Nephron progenitor cell (in vitro differentiated cells): ENCODE results near the gene DMGDH.
A peak's percentile ranks its signal among the peaks of the same experiment; 100 is the strongest.

Source experiments
- DNase-seq: peaks from one replicate; pipeline ENCODE4 v3.0.0; 2021
- H3K27ac Mint-ChIP-seq: 2 replicates; pipeline ENCODE4 v1.8.0; 2021; ENCODE audit warnings: mild to moderate bottlenecking, moderate library complexity, mixed read lengths
- H3K27me3 Mint-ChIP-seq: 2 replicates; pipeline ENCODE4 v1.8.0; 2021; ENCODE audit warnings: mild to moderate bottlenecking, low read depth, mixed read lengths; ENCODE audit not compliant: poor library complexity
- H3K36me3 Mint-ChIP-seq: 2 replicates; pipeline ENCODE4 v1.8.0; 2021; ENCODE audit warnings: low read depth, mixed read lengths
- H3K4me1 Mint-ChIP-seq: 2 replicates; pipeline ENCODE4 v1.8.0; 2021; ENCODE audit warnings: mixed read lengths
- H3K4me3 Mint-ChIP-seq: 2 replicates; pipeline ENCODE4 v1.8.0; 2021; ENCODE audit warnings: mild to moderate bottlenecking, moderate library complexity, mixed read lengths
- H3K9me3 Mint-ChIP-seq: 2 replicates; pipeline ENCODE4 v1.8.0; 2021; ENCODE audit warnings: mild to moderate bottlenecking, moderate library complexity, mixed read lengths
- TF ChIP-seq, protein P1 (sequence below): fragments of 200-600 bp; sonication (generic); IDR thresholded peaks from 2 replicates; pipeline ENCODE4 v1.5.0; 2021; ENCODE audit warnings: antibody characterized with exemption

The DMGDH gene

GRCh38 chr5:79020861-79021561 is 48.5 kb downstream of the DMGDH start:
- Mint-ChIP-seq H3K27me3 (peaks cover 44% of the 10 kb centered on the region), H3K27ac (no peak overlapping the region), H3K36me3 (no peaks in the 10 kb centered on the region), H3K4me3 (peak overlapping the region; percentile 8), H3K4me1 (peaks cover 16% of the 10 kb centered on the region), H3K9me3 (no peaks in the 10 kb centered on the region)
- peak; percentile 63 for DNase-seq
- TF ChIP-seq, protein P1, sequence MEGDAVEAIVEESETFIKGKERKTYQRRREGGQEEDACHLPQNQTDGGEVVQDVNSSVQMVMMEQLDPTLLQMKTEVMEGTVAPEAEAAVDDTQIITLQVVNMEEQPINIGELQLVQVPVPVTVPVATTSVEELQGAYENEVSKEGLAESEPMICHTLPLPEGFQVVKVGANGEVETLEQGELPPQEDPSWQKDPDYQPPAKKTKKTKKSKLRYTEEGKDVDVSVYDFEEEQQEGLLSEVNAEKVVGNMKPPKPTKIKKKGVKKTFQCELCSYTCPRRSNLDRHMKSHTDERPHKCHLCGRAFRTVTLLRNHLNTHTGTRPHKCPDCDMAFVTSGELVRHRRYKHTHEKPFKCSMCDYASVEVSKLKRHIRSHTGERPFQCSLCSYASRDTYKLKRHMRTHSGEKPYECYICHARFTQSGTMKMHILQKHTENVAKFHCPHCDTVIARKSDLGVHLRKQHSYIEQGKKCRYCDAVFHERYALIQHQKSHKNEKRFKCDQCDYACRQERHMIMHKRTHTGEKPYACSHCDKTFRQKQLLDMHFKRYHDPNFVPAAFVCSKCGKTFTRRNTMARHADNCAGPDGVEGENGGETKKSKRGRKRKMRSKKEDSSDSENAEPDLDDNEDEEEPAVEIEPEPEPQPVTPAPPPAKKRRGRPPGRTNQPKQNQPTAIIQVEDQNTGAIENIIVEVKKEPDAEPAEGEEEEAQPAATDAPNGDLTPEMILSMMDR: peak; percentile 81

- no peak for DNase-seq
- H3K4me1 Mint-ChIP-seq: no peaks in the 10 kb centered on the region
- H3K36me3 Mint-ChIP-seq: no peaks in the 10 kb centered on the region
- no peak overlapping the region for H3K27ac Mint-ChIP-seq
- H3K27me3 Mint-ChIP-seq: peaks cover 27% of the 10 kb centered on the region
- H3K4me3 Mint-ChIP-seq: no peak overlapping the region
- TF ChIP-seq, protein P1: no peak
- H3K9me3 Mint-ChIP-seq: peaks cover 14% of the 10 kb centered on the region
These were observed 54.8 kb downstream of the DMGDH start for GRCh38 chr5:79014631-79015030.

- Mint-ChIP-seq H3K4me1 (no peaks in the 10 kb centered on the region), H3K27ac (no peak overlapping the region), H3K27me3 (peaks cover 19% of the 10 kb centered on the region), H3K36me3 (no peaks in the 10 kb centered on the region), H3K4me3 (no peak overlapping the region), H3K9me3 (peaks cover 14% of the 10 kb centered on the region)
- no peak for DNase-seq
- TF ChIP-seq, protein P1: no peak
These were observed 57.6 kb downstream of the DMGDH start for GRCh38 chr5:79011869-79012268.

DNA sequence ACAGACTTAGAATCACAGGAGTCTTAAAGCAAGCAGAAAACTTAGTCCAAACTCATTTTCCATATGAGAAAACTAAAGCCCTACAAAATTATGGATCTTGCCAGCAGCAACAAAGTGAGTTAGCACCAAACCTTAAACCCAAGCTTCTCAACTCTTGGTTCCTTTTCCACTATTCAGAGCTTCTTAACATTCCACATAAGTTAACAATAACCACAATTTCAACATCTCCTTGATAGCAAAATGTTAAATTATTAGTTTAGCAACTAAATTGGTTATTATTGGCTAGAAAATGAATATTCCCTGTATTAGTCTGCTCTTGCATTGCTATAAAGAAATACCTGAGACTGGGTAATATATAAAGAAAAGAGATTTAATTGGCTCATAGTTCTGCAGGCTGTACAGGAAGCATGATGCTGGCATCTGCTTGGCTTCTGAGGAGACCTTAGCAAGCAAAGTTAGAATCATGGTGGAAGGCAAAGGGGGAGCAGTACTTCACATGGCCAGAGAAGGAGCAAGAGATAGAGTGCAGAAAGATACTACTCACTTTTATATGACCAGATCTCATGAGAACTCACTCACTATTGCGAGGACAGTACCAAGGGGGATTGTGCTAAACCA is 58.1 kb downstream of the DMGDH start:
- no peak overlapping the region for H3K27ac Mint-ChIP-seq
- no peaks in the 10 kb centered on the region for H3K36me3 Mint-ChIP-seq
- H3K9me3 Mint-ChIP-seq: peaks cover 14% of the 10 kb centered on the region
- no peak overlapping the region for H3K4me3 Mint-ChIP-seq
- TF ChIP-seq, protein P1: no peak
- no peak for DNase-seq
- H3K27me3 Mint-ChIP-seq: peaks cover 20% of the 10 kb centered on the region
- H3K4me1 Mint-ChIP-seq: no peaks in the 10 kb centered on the region

- no peak overlapping the region for H3K27ac Mint-ChIP-seq
- DNase-seq: no peak
These were observed 61.1 kb downstream of the DMGDH start for GRCh38 chr5:79008362-79008761.

More at GRCh38 chr5:79008362-79008761, 61.1 kb downstream of the DMGDH start:
- peaks cover 14% of the 10 kb centered on the region for H3K27me3 Mint-ChIP-seq
- H3K4me1 Mint-ChIP-seq: no peaks in the 10 kb centered on the region
- peaks cover 7% of the 10 kb centered on the region for H3K9me3 Mint-ChIP-seq
- no peaks in the 10 kb centered on the region for H3K36me3 Mint-ChIP-seq
- no peak overlapping the region for H3K4me3 Mint-ChIP-seq
- TF ChIP-seq, protein P1: no peak
